A172 (cell line): ENCODE results near the gene YWHAQ. TPM values are rescaled to one million over a fixed set of nuclear protein-coding genes. Genes with fewer than 3 reads are reported as not detected.

Source experiments
- DNase-seq: peaks from one replicate; pipeline ENCODE4 v3.0.0-alpha.2; 2015; ENCODE audit warnings: low spot score
- total RNA-seq: library from RNA; depleted of rRNA; stranded (reverse); fragments of >200 nt; shearing (Covaris generic); gene quantifications from 2 replicates; pipeline ENCODE4 v1.2.3, GENCODE V29; 2014; rRNA removed

YWHAQ gene
- 746 and 807 TPM in 2 replicates for total RNA-seq

- peak; percentile 99 for DNase-seq
Observed at GRCh38 chr2:9630736-9631552, at the start of gene YWHAQ. Gene YWHAQ, minus strand, starts transcription at chr2:9630997. Its CDS starts 545 bp downstream, at chr2:9630452.

GRCh38 chr2:9680082-9680481, 49.3 kb upstream of the YWHAQ start:
- DNase-seq, result no peak

DNA sequence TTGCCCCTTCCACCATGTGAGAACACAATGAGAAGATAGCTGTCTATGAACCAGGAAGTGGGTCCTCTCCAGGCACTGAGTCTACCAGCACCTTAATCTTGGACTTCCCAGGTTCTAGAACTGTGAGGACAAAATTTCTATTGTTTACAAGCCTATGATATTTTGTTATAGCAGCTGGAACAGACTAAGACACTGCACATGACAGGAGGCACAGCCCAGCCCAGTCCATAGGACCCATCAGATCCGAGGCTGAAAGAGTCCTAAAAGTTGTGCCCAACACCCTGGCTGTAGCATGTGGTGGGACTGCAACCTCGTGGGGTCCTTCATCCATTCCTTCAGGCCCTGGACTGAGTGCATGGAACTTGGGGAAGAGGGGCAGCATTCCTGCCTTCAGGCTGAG, 48.4 kb upstream of the YWHAQ start:
- DNase-seq, result no peak

DNA sequence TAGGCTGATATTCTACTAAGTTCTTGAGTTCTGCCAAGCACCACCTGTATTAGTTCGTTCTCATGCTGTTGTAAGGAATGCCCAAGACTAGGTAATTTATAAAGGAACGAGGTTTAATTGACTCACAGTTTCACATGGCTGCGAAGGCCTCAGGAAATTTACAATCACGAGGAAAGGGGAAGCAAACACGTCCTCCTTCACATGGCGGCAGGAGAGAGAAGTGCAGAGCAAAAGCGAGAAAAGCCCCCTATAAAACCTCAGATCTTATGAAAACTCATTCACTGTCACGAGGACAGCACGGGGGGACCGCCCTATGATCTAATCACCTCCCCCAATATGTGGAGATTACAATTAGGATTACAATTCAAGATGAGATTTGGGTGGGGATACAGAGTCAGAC, 47.7 kb upstream of the YWHAQ start:
- no peak for DNase-seq

DNA sequence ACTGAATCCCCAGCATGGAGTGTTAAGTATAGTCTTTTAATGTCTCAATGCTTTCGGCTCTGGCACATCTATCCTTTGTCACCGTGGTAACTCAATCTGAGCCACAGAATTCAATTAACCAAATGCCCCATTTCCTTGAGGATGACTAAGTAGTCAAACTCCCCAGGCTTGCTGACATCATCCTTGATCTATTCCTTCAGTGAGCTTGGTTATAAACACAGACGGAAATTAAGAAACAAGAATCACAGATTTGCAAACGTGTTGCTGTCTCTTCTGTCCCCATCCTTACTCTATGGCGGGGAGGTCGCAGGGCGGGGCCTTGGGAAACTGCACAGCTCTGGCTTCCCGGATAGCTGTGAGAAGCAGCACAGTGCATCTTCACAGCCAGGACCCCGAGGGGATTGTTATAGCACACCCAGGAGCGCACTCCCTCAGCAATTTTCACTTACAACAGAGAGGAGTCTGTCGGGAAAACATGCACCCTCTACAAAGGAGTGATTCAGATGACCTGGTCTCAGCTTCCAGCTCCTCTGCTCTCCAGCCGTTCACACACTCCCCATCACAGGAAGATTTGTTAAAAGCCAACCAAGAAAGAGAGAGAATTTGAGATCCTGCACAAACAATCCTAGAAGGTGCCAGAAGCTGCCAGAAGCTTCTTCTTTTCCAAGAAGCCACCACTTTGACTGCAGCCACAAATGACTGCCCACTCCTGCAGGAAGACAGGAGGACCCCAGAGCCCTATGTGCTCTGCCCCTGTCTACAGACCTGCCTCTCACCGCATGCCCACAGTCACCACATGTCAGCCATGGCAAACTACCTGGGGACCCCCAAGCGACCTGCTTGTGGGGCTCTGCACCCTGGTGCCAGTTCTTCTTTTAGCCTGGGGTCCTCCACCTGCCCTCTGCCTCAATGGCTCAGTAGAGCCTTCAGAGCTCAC, 44.9 kb upstream of the YWHAQ start:
- peak; percentile 97 for DNase-seq

GRCh38 chr2:9674891-9675414, 44.2 kb upstream of the YWHAQ start:
- no peak for DNase-seq

DNA sequence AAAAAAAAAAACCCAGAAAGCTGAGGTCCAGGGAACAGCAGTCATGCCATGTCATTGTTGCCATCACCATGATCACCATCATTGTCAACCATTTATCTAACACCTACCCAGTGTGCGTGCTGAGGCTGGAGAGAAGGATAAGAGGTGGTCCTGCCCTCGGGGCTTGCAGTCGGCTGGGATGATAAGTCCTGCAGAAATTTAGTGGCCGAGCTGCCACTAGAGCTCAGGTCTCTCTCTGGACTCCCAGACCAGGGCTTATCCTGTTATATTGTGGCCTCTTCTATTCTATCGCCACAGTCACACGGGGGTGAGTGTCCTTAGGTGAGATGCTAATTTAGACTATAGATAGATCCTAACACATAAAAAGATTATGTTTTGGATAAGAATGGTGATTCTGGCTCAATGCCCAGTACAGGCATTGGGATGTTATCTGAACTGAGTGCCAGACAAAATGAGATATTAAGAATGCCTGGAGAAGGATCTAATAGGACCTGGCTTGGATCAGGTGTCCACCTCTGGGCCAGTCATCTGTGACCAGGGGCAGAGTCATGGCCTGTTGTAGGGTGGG, 43.2 kb upstream of the YWHAQ start:
- peak; percentile 63 for DNase-seq

- no peak for DNase-seq
Observed at GRCh38 chr2:9668687-9669345, 38.0 kb upstream of the YWHAQ start.

- DNase-seq, result no peak
Observed at GRCh38 chr2:9667826-9668225, 37.0 kb upstream of the YWHAQ start.

GRCh38 chr2:9666306-9666705, 35.5 kb upstream of the YWHAQ start:
- DNase-seq, result peak; percentile 55

DNA sequence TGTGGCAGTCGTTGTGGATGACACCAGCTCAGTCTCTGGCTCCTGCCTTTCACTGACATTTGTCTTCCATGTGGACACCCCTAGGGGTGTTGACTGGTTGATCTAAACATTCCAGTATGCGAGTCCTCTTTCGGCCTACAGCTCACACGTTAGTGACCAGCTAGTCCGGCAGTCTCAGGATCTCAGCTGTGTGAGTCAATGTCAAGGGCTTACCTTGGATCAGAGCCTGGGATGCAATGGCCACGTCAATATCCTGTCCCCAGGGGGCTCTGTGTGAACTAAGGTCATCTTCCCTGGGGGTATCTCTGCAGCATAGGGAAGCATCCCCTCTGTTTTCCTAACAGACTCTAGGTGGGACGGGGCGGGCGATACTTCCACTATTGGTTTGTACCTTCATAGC, 35.1 kb upstream of the YWHAQ start:
- DNase-seq, result peak; percentile 92

DNA sequence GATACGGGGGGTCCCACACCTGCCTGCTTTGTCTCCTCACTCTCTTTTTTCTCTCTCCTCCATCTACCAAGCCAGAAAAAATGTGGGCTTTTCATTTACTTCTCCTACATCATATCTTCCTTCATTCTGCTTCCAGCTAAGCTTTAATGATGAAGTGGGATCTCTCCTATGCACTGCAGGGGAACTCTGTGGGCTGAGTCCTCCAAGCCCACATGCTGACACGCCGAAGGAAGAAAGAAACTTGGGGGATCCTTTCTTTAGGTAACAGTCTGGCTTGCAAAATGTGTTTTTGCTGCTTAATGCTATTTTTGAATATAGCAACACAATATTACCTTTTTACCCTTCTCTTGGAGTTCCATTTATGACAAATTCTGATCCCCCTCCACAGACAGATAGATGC, 33.6 kb upstream of the YWHAQ start:
- no peak for DNase-seq

GRCh38 chr2:9663008-9663879, 32.4 kb upstream of the YWHAQ start:
- DNase-seq, result no peak

DNA sequence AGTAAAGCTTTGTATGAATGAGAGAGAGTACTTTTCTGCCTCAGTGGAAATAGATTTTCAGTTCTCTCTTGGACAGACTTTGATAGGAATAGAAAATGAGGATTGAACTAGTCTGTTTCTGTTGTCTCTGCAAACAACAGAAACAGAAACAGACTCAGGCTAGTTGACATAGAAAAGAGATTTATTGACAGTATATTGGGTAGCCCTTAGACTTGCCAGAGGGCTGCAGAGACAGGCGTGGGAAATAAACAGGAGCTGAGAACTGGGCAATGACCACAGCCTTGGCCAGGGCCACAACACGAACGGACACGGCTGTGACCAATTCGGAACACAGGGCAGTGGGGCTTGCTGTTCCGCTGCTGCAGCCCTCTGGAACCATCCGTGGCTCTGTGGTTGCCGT, 30.5 kb upstream of the YWHAQ start:
- no peak for DNase-seq

- no peak for DNase-seq
Observed at GRCh38 chr2:9660781-9661180, 30.0 kb upstream of the YWHAQ start.

DNA sequence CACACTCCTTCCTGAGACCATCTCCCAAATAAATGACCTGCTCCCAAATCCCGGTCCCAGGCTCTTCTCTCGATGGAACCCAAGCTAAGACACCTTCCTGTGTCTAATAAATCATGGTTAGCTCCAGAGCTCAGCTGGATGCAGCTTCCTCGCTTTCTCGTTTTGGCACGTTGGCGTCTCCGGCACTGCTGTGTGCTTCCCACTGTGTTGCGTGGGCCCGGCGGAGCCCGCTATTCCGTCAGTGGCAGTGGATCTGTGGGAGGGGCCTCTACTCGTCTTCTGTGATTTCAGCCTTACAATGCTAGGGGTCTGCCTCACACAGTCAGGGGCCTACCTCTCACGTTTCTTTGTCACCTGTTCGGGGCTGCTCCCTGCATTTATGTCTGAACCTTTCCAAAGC, 29.4 kb upstream of the YWHAQ start:
- no peak for DNase-seq

- DNase-seq, result peak; percentile 74
Observed at GRCh38 chr2:9658972-9659371, 28.2 kb upstream of the YWHAQ start.

DNA sequence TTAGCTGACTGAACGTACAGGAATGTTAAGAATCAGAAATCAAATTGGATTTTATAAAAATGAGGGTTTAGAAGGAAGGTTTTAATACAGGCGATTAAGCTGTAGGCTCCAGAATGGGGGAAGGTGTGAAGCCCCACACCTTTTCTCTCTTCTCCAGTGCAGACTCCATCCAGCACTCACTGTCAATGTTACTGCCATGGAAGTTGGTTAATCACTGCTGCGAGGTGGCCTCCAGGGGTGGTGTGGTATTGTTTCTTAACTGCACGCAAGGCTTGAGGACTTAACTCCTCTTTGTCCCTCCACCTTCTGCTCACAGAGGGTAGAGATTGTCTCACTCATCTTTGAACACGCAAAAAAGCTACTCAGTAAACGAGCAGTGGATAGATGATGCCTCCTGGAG, 26.9 kb upstream of the YWHAQ start:
- DNase-seq, result no peak

DNA sequence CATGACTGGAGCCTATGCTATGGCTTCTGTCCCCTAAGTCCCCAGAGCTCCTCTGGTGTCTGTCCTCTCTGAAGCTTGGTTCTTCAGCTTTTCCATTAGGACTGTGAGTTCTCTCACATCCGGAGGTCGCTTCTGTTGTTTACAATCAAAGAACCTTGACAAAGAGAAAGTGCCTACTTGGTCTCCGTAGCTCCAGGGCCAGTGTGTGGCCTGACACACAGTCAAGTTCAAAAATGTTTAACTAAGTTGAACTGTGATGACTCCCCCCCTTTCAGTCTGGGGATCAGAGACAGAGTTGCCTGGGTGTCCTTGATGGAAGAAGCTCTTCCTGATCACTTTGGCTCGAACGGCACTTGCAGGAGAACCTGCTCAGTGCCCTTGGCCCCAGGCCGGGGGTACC, 26.3 kb upstream of the YWHAQ start:
- DNase-seq, result no peak

GRCh38 chr2:9656270-9656766, 25.5 kb upstream of the YWHAQ start:
- peak; percentile 99 for DNase-seq
